CD4-positive, alpha-beta T cell treated with Interleukin-21 for 1 hour (primary cell): ENCODE data around the gene TRABD2A.
"Not testable (repeated sequence)": the region's sequence is repeated elsewhere in the genome, so short reads cannot be mapped to it uniquely, and the experiment has no call there.

Experiments used
- DNase-seq: peaks from one replicate; pipeline ENCODE4 v3.0.0-alpha.2; 2020

TRABD2A gene

DNA sequence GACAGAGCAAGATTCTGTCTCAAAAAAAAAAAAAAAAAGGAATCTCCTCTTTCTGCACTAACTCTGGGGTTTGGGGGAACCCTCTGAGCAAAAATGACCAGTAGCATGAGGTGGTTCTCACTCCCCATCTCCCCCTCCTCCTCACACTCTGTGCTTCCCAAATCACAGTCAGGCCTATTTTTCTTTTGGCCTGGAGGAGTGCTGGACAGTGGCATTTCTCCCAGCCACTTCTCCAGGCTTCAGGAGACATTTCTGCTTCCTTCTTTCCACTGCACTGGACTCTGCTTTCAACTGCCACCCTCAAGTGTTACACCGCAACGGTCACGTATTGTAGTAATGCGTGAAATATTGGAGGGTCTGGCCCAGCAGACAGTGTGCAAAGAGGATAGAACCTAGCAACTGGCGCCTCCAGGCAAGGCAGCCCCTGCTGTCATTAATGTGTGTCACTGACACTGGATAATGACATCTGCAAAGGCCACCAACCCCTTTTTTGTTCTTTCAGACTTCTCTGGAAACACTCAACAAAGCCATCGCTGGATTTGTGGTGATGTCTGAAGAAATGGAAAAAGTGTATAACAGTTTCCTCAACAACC, 68.9 kb downstream of the TRABD2A start:
- DNase-seq: no peak

DNA sequence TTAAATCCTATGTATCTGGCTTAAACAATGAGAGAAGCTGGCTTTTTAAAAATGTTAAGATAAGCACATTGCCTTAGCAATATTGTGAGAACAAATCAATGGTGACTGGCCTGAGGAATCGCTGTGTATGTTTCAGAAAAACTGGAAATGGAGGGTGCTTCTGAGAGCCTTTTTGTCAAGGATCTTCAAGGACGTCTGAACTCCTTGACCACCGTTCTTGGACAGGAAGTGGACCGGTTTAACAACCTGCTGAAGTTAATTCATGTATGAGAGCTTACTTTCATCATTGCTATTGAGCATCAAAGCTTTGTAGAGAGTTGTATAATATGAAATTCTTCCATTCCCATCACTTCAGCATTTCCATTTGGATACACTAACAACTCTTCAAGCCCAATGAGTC, 72.6 kb downstream of the TRABD2A start:
- DNase-seq: no peak

DNA sequence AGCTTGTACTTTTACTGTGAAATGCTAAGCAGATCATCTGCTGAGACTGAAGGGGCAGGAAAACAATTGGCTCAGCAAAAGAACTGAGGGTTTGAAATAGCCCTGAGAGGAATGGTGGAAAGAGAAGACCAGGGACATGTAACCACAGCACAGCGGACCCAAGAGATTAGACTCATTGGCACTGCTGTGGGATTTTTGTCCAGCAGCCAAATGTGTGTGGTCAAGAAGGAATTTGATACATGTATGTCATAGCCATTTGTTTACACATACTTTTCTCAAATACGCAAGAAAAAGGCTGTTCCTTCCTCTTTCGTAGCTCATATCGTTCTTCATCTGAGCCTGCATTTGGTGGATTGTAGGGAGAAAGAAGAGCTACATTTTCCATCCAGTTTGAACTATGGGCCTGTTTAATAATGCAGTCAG, 73.8 kb downstream of the TRABD2A start:
- DNase-seq: no peak

DNA sequence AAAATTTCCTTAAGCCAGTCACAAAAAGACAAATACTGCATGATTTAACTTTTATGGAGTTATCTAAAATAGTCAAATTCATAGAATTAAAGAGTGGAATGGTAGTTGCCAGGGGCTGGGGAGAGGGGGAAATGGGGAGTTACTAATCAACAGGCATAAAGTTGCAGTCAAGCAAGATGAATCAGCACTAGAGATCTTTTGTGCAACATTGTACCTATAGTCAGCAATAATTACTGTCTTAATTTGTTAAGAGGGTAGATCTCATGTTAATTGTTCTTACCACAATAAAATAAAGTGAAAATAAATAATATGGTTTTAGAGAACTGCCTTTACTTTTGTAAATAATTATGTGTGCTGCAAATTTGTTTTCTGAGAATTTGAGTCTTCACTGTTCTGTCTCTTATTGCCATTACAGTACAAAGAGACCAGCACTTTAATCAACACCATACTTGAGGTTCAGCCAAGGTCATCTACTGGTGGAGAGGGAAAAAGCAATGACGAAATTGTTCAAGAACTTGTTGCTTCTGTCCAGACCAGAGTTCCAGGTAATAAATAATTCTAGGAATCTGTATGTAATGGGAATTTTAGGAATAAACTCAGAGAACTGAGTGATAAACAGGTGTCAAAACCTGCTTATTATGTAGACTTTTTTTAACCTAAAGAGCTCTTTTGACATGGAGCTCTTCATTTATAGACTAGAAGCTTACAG, 75.5 kb downstream of the TRABD2A start:
- DNase-seq: no peak

DNA sequence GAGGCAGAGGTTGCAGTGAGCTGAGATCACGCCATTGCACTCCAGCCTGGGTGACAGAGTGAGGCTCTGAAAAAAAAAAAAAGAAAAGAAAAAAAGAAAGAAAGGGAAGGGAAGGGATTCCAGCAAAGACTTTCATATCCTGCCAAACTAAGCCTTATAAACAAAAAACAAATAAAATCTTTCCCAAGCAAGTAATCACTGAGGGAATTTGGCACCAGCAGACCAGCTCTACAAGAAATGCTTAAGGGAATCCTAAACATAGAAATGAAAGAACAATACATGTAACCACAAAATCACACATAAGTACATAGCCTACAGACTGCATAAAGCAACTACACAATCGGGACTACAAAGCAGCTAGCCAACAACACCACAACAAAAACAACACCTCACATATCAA, 79.1 kb downstream of the TRABD2A start:
- DNase-seq: no peak

DNA sequence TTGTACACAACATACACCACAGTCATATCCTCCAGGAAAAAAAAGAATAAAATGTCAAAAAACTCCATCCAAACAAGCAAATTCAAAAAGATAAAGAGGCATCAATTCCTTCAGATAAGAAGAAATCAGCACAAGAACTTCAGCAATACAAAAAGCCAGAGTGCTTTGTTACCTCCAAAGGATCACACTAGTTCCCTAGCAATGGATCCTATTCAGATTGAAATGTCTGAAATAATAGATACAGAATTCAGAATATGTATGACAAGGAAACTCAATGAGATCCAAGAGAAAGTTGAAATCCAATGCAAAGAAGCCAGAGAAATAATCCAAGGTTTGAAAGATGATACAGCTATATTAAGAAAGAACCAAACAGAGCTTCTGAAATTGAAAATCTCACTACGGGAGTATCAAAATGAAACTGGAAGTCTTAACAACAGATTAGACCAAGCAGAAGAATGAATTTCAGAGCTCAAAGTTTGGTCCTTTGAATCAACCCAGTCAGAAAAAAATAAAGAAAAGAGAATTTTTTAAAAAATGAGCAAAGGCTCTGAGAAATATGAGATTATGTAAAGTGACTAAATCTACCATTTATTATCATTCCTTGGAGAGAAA, 80.6 kb downstream of the TRABD2A start:
- DNase-seq: no peak

DNA sequence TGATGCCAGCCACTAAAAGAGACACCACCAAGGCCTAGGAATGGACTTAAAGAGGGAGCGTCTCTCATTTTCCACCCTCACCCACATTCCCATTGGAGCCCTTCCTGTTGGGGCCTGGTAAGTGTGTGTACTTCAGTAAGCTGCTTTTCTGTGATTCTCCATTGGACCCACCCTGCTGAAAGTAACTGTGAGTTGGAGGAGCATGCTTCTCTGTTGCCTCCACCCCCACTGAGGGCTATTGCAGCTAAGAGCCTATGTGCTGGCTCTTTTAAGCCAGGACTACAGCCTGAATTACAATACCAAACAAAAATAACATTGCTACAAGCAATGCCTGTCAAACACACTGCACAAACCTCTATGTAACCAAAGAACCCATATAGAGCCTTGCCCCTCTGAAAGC, 81.1 kb downstream of the TRABD2A start:
- no peak for DNase-seq

DNA sequence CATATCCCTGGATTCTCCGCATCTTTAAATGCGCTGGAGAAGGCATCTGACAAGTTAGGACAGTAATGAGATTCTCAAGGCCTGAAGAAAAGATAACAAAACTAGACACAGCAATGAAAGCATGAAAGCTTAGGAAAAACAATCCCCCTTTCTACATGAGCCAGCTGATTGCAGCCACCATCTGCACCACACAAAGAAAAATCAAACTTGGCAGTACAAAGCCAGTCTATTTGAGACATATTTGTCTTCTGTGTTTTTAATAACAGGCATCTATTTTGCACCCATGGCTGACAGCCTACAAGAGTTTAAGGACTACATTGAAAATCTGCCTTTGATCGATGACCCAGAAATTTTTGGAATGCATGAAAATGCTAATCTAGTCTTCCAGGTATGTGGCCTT, 83.6 kb downstream of the TRABD2A start:
- DNase-seq: no peak

DNA sequence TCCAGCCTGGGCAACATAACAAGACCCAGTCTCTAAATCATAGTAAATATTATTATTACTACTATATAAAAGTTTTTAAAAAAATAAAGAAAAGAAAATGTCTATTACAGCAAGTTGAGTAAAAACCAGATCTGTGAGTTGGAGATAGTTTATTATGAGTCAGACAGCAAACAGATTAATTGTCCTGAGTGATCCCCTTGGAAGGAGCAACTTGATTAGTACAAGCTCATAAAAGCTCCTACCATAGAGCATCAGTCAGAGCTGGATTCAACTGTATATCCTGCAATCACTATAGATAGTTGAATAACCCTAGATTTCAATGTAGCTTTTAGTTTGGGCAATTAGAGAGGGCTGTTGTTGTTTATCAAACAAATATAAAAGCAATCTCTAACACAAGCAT, 84.1 kb downstream of the TRABD2A start:
- DNase-seq: no peak

DNA sequence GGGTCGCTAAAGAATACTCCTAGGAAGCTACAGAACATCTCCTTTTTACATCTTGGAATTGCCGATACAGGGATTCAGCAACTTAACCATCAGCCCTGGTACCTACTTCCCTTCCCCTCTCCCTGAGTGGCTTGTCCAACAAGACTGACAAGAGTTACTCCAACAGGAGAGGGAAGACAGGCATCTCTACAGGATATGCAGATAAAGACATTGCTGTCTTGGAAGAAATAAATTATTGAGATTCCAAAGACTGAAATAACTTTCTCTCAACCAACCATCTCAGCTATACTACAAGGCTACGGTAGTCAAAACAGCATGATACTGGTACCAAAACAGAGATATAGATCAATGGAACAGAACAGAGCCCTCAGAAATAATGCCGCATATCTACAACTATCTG, 87.2 kb downstream of the TRABD2A start:
- DNase-seq: no peak

DNA sequence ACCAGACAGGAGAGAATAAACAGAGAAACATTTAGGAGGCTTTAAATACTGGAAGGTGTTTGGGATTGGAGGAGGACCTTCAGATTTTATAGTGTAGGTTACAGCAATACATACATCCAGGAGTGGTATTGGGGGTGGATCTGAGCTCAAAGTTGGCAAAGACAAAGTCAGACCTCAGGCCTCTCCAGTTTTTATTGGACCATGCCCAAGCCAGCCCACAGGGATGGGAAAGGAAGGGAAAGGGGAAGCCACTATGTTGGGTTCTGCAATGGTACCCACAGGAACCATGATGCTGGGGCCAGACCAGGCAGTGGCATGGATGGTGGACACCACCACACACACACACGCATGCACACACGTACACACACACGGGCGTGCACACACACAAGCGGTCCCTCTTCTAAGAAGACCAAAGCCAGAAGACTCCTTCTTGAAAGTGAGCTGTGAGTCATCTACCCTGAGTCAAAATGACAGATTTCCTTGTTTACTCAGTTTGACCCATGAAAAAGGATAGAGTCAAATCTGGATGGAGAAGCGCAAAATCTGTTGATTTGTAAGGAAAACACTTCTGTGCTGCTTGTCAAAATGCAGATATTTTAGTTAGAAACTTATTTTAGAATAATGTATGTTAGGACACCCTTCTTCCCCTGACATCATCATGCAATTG, 87.9 kb downstream of the TRABD2A start:
- DNase-seq: no peak

DNA sequence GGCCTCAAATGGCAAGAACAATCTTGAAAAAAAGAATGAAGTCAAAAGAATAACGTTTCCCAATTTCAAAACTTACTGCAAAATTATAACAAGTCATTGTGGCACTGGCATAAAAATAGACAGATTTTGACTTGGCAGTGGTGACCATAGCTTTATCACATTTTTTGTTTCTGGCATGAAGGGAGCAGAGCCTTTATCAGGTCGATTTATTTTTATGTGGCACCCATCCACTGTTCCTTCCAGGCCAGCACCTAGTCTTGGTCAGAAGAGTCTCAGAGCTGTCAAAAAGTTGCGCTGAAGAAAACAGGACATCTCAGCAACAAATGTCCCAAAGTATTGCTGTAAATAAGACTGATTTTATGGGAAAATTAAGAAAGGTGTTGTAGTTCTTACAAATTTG, 92.4 kb downstream of the TRABD2A start:
- DNase-seq: no peak

DNA sequence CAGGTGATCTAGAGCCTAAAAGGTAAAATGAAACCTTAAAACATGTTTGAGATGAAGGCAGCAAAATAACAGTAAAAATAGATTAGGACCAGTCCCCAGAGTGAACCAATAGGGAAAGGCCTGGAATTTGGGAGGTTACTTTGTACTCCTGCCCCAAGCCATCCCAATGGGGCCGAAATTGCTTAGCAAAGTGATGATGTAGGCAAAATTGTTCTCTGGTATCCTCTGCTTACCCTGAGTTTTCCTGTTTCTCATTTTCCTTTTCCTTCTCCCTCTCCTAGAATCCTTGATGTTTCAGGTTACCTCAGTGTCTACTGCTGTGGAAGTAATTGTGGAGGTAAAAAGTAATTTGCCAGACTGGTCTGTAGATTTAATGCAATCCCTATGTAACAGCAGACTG, 92.9 kb downstream of the TRABD2A start:
- no peak for DNase-seq

DNA sequence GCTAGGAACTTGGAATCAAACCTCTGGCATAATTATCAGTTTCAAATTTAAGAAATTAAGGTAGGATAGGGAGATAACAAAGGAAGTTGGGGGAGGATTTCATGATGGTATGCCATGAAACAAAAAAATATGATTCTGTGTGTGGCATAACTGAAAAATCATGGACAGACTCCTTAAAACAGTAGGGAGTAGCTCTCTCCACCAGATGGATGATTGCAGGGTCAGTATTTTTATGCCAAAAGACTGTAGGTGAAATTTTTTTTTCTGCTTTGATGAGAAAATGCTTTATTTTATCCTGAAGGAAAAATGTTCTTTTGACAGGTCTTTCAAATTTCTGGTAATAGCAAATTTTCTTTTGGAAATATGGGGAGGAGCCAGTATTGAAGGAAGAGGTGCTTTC, 94.3 kb downstream of the TRABD2A start:
- DNase-seq: no peak

DNA sequence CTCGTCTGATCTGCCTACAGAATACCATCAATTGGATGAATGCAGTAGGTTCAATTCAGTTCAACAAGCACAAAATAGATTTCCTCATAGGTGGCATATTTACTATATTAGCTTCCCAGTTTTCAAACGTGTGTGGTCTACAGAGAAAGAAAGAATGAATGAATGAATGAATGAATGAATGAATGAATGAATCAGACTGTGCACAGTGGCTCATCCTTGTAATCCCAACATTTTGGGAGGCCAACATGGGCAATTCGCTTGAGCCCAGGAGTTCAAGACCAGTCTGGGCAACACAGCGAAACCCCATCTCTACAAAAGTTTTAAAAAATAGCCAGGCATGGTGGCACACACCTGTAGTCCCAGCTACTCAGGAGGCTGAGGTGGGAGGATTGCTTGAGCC, 94.9 kb downstream of the TRABD2A start:
- no peak for DNase-seq

DNA sequence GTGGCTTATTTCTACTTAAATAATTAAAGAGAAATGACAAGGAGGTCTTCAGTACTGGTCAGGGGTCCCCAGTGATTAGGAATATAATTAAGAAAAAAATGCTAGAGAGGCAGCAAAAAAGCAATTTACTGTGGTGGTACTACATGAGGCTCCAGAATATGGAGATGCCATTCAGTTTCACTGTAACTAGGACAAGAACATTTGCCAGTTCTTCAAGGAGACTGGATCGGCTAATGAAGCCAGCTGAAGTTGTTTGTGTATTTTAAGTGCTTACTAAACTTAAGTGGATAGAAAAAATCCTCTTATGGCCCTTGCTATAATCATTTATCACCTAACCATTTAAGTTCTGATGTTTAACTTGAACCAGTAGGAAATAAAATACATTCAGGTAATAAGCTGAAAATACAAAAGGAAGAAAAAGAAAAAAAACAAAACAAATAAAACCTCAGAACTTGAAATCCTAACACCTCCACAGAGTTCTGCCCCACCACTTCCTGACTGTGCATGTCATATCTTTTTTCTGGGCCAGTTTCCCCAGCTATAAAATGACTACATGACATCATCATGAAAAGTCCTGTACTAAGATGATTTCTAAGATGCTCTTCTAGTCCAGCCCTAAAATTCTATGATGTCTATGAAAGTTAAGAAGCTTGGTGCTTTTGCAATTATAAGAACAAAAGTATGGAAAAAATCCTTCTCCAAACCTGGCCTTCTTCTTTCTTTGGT, 98.0 kb downstream of the TRABD2A start:
- DNase-seq: peak; percentile 76

DNA sequence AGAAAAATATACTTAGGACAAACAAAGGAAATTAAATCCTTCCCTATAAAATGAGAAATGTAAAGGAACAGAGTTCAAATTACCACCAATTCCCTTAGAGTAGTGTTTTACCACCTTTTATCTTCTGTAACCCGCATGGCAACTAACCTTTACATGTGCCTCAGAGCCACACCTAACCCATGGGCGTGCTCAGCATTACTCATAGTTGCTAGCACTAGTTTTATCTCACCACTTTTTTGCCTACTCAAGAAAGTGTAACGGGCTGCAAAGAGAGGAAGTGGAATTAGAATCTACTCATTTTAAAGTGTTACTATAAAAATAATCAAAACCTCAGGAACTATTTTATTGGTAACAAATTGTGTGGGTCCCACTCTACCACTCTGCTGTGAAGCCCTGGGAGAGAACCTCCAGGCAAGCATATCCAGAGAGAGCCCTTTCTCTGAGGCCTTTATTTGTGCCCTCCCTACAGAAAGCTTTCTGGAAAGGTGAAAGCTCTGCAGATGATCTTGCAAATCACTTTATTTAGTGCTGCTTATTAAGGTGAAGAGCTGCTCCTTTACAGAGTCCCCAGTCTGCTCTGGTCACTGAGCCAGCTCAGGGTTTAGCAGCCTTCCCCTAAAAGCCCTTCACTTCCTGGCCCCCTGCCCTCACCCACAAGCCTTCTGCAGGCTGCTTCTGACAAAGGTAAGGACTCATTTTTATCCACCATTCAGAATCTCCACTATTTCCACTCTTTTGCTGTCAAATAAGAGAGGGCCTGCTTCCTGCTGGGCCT, 98.8 kb downstream of the TRABD2A start:
- DNase-seq: peak; percentile 71

DNA sequence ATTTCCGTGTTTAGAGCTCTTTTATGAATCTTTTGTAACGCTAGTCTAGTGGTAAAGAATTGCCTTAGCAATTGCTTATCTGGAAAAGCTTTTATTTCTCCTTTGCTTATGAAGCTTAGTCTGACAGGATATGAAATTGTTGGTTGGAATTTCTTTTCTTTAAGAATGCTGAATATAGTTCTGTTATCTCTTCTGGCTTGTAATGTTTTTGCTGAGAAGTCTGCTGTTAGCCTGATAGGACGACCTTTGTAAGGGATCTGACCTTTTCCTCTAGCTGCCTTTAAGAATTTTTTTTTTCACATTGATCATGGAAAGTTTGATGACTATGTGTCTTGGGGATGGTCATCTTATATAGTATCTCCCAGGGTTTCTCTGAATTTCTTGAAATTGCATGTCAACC, 101.1 kb downstream of the TRABD2A start:
- DNase-seq: no peak

DNA sequence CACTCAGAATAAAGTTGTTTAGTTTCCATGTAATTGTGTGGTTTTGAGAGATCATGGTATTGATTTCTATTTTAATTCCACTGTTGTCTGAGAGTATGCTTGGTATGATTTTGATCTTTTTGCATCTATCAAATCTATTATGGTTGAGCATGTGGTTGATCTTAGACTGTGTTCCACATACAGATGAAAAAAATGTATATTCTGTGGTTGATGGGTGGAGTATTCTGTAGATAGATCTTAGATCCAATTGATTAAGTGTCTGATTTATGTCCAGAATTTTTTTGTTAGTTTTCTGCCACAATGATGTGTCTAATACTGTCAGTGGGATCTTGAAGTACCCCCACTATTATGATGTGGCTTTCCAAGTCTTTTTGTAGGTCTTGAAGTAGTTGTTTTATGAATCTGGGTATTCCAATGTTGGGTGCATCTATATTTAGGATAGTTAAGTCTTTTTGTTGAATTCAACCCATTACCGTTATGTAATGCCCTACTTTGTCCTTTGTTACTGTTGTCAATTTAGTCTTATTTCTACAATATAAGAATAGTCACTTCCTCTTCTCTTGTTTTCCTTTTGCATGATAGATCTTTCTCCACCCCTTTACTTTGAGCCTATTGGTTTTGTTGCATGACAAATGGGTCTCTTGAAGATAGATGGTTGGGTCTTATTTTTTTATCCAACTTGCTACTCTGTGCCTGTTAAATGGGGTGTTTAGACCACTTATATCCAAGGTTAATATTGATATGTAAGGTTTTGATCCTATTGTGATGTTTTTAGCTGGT, 101.8 kb downstream of the TRABD2A start:
- peak; percentile 26 for DNase-seq

DNA sequence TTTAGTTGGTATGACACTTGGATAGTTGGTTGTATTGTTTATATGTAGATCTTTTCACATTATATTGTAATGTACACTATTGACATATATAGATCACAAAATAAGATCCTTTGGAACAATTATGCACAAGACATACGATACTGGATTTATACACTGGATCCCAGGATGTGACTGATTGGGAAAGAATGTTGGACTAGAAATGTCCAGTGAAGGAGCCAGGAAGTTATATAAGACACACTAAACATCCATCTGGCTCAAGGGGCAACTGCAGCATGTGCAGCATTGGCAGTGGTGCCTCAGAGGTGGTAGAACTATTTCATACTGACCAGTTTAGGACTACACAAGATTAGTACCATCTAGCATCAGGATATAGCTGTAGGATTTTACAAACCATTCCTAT, 104.9 kb downstream of the TRABD2A start:
- no peak for DNase-seq

DNA sequence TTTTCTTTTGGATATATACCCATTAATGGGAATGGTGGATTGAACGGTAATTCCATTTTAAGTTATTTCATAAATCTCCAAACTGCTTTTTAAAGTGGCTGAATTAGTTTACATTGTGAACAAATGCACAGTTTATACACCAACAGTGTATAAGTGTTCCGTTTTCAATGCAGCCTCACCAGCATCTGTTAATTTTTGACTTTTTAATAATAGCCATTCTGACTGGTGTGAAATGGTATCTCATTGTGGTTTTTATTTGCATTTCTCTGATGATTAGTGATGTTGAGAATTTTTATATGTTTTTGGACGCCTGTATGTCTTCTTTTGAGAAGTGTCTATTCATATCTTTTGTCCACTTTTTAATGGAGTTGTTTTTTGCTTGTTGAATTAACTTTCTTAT, 107.3 kb downstream of the TRABD2A start:
- DNase-seq: not testable (repeated sequence)
